Panc1 (cell line): Measurements from ENCODE around the gene HEPH.

ENCODE experiments used
- POLR2AphosphoS5 ChIP-seq: IDR thresholded peaks from 2 replicates; pipeline ENCODE4 v1.6.1; 2012; ENCODE audit warnings: mild to moderate bottlenecking, low read depth, low read length, moderate library complexity
- SIN3A ChIP-seq: IDR thresholded peaks from 2 replicates; pipeline ENCODE4 v1.6.1; 2012; ENCODE audit warnings: low read depth, mild to moderate bottlenecking, low read length, moderate library complexity, borderline replicate concordance; ENCODE audit not compliant: insufficient read depth
- TF ChIP-seq, protein P1 (sequence below): fragments of 450-650 bp; IDR thresholded peaks from 2 replicates; pipeline ENCODE4 v1.5.1; 2017; ENCODE audit warnings: mild to moderate bottlenecking

DNA sequence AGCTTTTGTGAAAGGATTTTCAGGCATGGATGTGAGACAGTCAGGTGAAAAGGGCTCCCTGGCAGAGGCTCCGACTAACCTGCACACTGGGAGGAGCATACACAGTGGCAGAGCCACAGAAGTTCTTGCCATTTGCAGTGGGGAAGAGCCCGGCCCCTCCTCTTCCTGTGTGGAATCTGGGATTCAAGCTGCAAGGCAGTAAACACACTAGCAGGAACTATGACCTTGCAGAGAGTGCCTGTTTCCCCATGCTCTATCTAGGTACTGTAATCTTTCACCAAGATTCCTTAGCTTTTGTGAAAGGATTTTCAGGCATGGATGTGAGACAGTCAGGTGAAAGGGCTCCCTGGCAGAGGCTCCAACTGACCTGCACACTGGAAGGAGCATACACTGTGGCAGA lies 19.8 kb upstream of the HEPH start:
- TF ChIP-seq, protein P1, sequence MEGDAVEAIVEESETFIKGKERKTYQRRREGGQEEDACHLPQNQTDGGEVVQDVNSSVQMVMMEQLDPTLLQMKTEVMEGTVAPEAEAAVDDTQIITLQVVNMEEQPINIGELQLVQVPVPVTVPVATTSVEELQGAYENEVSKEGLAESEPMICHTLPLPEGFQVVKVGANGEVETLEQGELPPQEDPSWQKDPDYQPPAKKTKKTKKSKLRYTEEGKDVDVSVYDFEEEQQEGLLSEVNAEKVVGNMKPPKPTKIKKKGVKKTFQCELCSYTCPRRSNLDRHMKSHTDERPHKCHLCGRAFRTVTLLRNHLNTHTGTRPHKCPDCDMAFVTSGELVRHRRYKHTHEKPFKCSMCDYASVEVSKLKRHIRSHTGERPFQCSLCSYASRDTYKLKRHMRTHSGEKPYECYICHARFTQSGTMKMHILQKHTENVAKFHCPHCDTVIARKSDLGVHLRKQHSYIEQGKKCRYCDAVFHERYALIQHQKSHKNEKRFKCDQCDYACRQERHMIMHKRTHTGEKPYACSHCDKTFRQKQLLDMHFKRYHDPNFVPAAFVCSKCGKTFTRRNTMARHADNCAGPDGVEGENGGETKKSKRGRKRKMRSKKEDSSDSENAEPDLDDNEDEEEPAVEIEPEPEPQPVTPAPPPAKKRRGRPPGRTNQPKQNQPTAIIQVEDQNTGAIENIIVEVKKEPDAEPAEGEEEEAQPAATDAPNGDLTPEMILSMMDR = no peak
- TF ChIP-seq SIN3A (no peak), POLR2AphosphoS5 (no peak)
